AG04450 (cell line): ENCODE data around the gene AFG3L2. TPM values are rescaled to one million over a fixed set of nuclear protein-coding genes. Genes with fewer than 3 reads are reported as not detected.

Experiments
- CTCF ChIA-PET: fragments of 300-600, 350-600 bp; formaldehyde crosslinking; extraction: SDS; loops from one replicate; lab custom pipeline; 2022; ENCODE audit warnings: antibody characterized with exemption, inconsistent platforms; lab: Charles Lee
- POLR2A ChIA-PET: fragments of 350-600 bp; formaldehyde crosslinking; extraction: SDS; loops from one replicate; lab custom pipeline; 2021; ENCODE audit warnings: antibody characterized with exemption, inconsistent platforms; lab: Yijun Ruan, JAX
- DNase-seq: peaks from one replicate; pipeline ENCODE4 v3.0.0-alpha.2; 2011; ENCODE audit warnings: low read depth, low spot score
- H3K27ac ChIP-seq: one replicate; pipeline ENCODE4 v1.5.1; 2012; ENCODE audit warnings: low read depth, low read length, control low read depth
- H3K27me3 ChIP-seq: one replicate; pipeline ENCODE4 v1.6.0; 2012; ENCODE audit warnings: low read length; ENCODE audit not compliant: control insufficient read depth, insufficient read depth
- H3K4me3 ChIP-seq: 2 replicates; pipeline ENCODE4 v1.5.1; 2011; ENCODE audit warnings: mild to moderate bottlenecking, low read depth, low read length, control low read depth
- H3K9me3 ChIP-seq: 2 replicates; pipeline ENCODE4 v1.5.1; 2012; ENCODE audit warnings: low read length; ENCODE audit not compliant: control insufficient read depth, insufficient read depth
- polyA minus RNA-seq: library from RNA; depleted of rRNA, polyadenylated mRNA; stranded (reverse); fragments of >200 nt; gene quantifications from 2 replicates; pipeline ENCODE4 v1.2.3, GENCODE V29; 2011; rRNA and poly(A)+ RNA removed
- polyA plus RNA-seq: library from polyadenylated mRNA; depleted of rRNA; stranded (reverse); fragments of >200 nt; gene quantifications from 2 replicates; pipeline ENCODE4 v1.2.3, GENCODE V29; 2011; rRNA removed
- TF ChIP-seq, protein P1 (sequence below): IDR thresholded peaks from 2 replicates; pipeline ENCODE4 v1.5.1; 2011; ENCODE audit warnings: low read depth, low read length, control low read depth, inconsistent platforms

AFG3L2 gene
- polyA plus RNA-seq (30.3 and 38.0 TPM in 2 replicates), polyA minus RNA-seq (27.2 and 28.9 TPM in 2 replicates)

GRCh38 chr18:12376754-12377555 is at the start of gene AFG3L2:
Gene AFG3L2 (minus strand): TSS chr18:12377227. CDS start chr18:12377082, 145 bp downstream.
- TF ChIP-seq, protein P1, sequence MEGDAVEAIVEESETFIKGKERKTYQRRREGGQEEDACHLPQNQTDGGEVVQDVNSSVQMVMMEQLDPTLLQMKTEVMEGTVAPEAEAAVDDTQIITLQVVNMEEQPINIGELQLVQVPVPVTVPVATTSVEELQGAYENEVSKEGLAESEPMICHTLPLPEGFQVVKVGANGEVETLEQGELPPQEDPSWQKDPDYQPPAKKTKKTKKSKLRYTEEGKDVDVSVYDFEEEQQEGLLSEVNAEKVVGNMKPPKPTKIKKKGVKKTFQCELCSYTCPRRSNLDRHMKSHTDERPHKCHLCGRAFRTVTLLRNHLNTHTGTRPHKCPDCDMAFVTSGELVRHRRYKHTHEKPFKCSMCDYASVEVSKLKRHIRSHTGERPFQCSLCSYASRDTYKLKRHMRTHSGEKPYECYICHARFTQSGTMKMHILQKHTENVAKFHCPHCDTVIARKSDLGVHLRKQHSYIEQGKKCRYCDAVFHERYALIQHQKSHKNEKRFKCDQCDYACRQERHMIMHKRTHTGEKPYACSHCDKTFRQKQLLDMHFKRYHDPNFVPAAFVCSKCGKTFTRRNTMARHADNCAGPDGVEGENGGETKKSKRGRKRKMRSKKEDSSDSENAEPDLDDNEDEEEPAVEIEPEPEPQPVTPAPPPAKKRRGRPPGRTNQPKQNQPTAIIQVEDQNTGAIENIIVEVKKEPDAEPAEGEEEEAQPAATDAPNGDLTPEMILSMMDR: no peak
- Histone ChIP-seq H3K27ac (peak within 1 kb of the TSS; percentile 98), H3K4me3 (peak within 1 kb of the TSS; percentile 82), H3K27me3 (no peaks in the 10 kb centered on the region), H3K9me3 (peaks cover 3% of the 10 kb centered on the region)
- POLR2A ChIA-PET: interaction anchor here (0.7 to 2.1 kb wide), 21 partner anchors 10 to 571 kb away, joined by 3 to 15 read pairs (median 4); partner anchors contain the start of genes CEP76, PRELID3A, PSMG2 and PTPN2
- CTCF ChIA-PET: interaction anchor here (0.6 to 2.5 kb wide), 4 partner anchors 15 to 558 kb away, joined by 3 to 16 read pairs (median 4); no protein-coding TSS in a partner anchor
- DNase-seq: peak; percentile 98

DNA sequence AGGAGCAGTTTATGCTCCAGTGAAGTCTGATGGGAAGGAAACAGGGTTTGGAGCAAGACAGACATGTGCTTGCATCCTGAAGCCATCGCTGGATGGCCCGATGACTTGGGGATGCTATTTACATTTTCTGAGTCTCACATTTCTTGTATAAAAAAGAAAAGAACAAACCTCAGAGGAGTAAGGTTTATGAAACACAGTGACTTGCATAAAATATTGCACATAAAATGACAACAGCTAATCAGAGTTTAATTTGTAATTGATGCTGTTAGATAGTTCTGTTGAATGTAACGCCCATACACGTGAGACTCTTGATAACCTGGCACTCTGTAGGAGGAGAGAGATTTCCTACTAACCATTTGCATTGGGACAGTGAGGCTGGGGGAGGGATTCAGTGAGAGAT is 47.2 kb upstream of the AFG3L2 start:
- Histone ChIP-seq H3K27me3 (no peaks in the 10 kb centered on the region), H3K4me3 (no peak overlapping the region), H3K9me3 (peaks cover 6% of the 10 kb centered on the region), H3K27ac (no peak overlapping the region)
- TF ChIP-seq, protein P1: no peak
- ChIA-PET CTCF (interaction anchor here (1.1 kb wide), 1 partner anchor 33 kb away, joined by 3 read pairs; no protein-coding TSS in a partner anchor), POLR2A (interaction anchor here (0.6 kb wide), 1 partner anchor 117 kb away, joined by 3 read pairs; no protein-coding TSS in a partner anchor)
- DNase-seq: no peak

DNA sequence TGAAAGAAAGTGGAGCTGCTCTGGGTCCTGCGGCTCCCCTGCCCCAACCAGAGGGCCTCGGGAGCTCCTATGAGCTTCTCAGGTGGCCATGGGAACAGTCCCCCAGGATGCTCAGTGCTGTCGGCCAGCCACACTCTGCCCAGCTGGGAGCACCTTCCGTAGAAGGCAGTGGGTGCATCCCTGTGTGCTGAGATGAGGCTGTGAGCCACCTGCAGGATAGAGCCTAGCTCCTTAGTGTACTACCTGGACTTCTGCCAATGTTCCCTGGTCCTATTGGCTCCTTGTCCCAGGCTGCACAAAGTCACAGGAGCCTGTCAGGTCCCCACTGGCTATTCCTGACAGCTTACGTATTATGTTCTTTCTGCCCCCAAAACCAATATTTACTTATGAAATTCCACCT is 46.8 kb upstream of the AFG3L2 start:
- peaks cover 6% of the 10 kb centered on the region for H3K9me3 ChIP-seq
- CTCF ChIA-PET: interaction anchor here (1.1 kb wide), 1 partner anchor 33 kb away, joined by 3 read pairs; no protein-coding TSS in a partner anchor
- no peak overlapping the region for H3K27ac ChIP-seq
- DNase-seq: no peak
- POLR2A ChIA-PET: interaction anchor here (0.6 kb wide), 1 partner anchor 116 kb away, joined by 3 read pairs; no protein-coding TSS in a partner anchor
- TF ChIP-seq, protein P1: no peak
- H3K4me3 ChIP-seq: no peak overlapping the region
- H3K27me3 ChIP-seq: no peaks in the 10 kb centered on the region

- Histone ChIP-seq H3K4me3 (no peak overlapping the region), H3K27ac (no peak overlapping the region), H3K27me3 (no peaks in the 10 kb centered on the region), H3K9me3 (peaks cover 6% of the 10 kb centered on the region)
- no peak for DNase-seq
- POLR2A ChIA-PET: interaction anchor here (0.6 kb wide), 1 partner anchor 116 kb away, joined by 3 read pairs; no protein-coding TSS in a partner anchor
- CTCF ChIA-PET: no interaction called here
- TF ChIP-seq, protein P1: no peak
Measured at GRCh38 chr18:12423393-12423792, 46.4 kb upstream of the AFG3L2 start.

DNA sequence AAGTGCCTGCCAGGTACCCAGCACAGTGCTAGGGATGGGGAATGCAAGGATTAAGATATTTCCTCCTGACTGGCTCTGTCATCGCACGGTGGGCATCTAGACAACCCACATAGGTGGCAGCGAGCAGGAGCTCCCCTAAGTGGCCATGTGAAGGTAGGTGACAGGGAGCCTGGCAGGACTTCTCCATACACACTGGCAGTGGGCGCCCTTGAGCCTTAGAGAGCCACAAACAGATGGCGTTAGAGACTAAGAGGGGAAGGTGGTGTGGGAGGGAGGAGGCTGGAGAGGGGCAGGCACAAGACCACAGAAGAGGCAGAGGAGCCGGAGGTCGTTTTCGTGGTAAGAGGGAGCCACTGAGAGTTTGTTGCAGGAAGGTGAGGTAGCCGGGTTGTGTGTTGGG is 45.9 kb upstream of the AFG3L2 start:
- Histone ChIP-seq H3K27ac (no peak overlapping the region), H3K9me3 (peaks cover 6% of the 10 kb centered on the region), H3K27me3 (no peaks in the 10 kb centered on the region), H3K4me3 (no peak overlapping the region)
- CTCF ChIA-PET: no interaction called here
- DNase-seq: no peak
- TF ChIP-seq, protein P1: no peak
- POLR2A ChIA-PET: no interaction called here
